ENCODE data around the gene MBOAT7.

GRCh38 chr19:54160182-54160811, 29.1 kb downstream of the MBOAT7 start:
- TF ChIP-seq EZH2 (IDR thresholded peaks at IDR 0.05; ENCODE audit: borderline replicate concordance, low read length) (no peak), CTCF (IDR thresholded peaks at IDR 0.05; ENCODE audit: low read length) (no peak)
